ENCODE results near the gene FKBP3. TPM values are rescaled to one million over a fixed set of nuclear protein-coding genes. Genes with fewer than 3 reads are reported as not detected.

Gene FKBP3
- 15.5 and 50.0 TPM in 2 replicates for total RNA-seq

GRCh38 chr14:45134051-45134958 lies at the start of gene FKBP3:
Gene FKBP3 (minus strand): TSS chr14:45134481. CDS start chr14:45134456, 25 bp downstream.

DNA sequence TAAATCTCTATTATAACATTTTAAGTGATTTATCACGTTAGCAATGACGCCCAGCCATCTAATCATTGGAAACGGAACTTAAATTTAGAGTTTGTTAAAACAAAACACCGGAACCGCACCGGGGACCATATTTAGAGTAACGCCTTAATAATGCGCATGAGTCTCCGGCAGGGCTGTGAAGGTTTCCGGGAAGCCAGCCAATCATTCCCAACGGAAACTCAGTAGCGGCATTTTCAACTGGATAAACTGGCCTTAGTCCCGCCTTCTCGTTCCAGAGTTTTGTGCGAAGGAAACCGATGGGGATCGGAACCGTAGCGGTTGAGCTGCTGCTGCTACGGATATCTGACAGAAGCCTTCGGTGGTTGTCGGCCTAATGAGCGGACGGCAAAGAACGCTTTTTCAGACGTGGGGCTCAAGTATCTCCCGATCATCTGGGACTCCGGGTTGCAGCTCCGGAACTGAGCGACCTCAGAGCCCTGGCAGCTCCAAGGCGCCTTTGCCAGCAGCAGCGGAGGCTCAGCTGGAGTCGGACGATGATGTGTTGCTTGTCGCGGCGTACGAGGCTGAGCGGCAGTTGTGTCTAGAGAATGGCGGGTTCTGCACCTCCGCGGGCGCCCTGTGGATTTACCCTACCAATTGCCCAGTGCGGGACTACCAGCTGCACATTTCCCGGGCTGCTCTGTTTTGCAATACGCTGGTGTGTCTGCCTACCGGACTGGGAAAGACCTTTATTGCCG lies 1.5 kb upstream of the FKBP3 start, which contains the start of gene FANCM:
TSS of gene FANCM (plus strand) at position 272 of the 737 bp plus-strand sequence. CDS start at position 374, 102 bp downstream.

GRCh38 chr14:45083976-45084722 lies 50.1 kb downstream of the FKBP3 start, which contains the start of gene PRPF39:
Gene PRPF39 (plus strand): TSS chr14:45084116. CDS start chr14:45095240, 11,124 bp downstream.

Other genes with a start within 250 kb of the FKBP3 start
- 9.1 and 10.2 TPM in 2 replicates for gene KLHL28, start 172.5 kb downstream of the FKBP3 start, total RNA-seq
- gene TOGARAM1, start 172.3 kb downstream of the FKBP3 start, total RNA-seq = 19.0 and 26.3 TPM in 2 replicates
- gene PRPF39, start 50.4 kb downstream of the FKBP3 start, total RNA-seq = 33.4 and 42.2 TPM in 2 replicates
- 2.2 and 10.8 TPM in 2 replicates for gene FANCM, start 1.4 kb upstream of the FKBP3 start, total RNA-seq
- gene MIS18BP1, start 118.7 kb upstream of the FKBP3 start, total RNA-seq = 13.6 and 47.0 TPM in 2 replicates

All from smooth muscle cell of trachea (primary cell).